OCI-LY3 (cell line): ENCODE measurements around the gene ATP7A.

Experiments
- EZH2phosphoT487 ChIP-seq: fragments of 200-600 bp; shearing (Covaris generic); IDR thresholded peaks from 2 replicates; pipeline ENCODE4 v1.6.1; 2018; ENCODE audit warnings: antibody characterized with exemption, mixed run types, low read depth
- TF ChIP-seq, protein P1 (sequence below): fragments of 200-600, 300-600 bp; sonication (generic); IDR thresholded peaks from 2 replicates; pipeline ENCODE4 v1.5.1; 2014; ENCODE audit warnings: antibody characterized with exemption, low read length, low read depth

DNA sequence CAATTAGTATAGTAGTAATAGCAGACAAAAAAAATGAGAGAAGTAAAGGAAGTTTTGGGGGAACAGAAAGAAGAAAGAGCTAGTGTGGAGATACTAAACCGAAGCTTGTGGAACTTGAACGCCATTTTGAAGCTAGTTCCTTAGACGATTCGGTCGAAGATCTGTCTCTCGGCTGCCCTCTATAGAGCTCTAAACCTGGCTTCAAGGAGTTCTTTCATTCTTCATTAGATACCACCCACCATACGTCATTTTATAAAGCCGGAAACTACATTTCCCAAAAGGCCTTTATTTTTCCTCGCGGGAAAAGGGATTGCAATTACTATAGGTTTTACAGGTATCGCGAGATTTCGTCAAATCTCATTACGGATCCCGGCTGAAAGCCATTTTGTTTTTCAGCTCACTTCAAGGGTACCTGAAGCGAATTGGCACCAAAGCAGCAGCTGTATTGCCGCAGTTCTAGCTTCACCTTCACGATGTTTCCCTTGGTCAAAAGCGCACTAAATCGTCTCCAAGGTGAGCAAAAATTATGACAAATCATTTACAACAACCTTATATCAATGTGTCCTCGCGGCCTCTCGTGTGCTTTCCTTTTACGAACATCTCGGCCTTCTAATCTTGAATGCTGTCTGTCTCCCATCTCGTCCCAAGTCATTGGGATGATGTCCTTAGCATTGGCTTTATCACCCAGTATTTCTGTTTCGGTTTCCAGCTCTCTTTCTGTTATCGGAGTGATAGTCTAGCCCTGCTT is 11.2 kb upstream of the ATP7A start, which contains the start of gene COX7B:
- TF ChIP-seq, protein P1, sequence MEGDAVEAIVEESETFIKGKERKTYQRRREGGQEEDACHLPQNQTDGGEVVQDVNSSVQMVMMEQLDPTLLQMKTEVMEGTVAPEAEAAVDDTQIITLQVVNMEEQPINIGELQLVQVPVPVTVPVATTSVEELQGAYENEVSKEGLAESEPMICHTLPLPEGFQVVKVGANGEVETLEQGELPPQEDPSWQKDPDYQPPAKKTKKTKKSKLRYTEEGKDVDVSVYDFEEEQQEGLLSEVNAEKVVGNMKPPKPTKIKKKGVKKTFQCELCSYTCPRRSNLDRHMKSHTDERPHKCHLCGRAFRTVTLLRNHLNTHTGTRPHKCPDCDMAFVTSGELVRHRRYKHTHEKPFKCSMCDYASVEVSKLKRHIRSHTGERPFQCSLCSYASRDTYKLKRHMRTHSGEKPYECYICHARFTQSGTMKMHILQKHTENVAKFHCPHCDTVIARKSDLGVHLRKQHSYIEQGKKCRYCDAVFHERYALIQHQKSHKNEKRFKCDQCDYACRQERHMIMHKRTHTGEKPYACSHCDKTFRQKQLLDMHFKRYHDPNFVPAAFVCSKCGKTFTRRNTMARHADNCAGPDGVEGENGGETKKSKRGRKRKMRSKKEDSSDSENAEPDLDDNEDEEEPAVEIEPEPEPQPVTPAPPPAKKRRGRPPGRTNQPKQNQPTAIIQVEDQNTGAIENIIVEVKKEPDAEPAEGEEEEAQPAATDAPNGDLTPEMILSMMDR: peak; percentile 48
- no peak for TF ChIP-seq EZH2phosphoT487
